Measurements from ENCODE around the gene CDH10. TPM values are rescaled to one million over a fixed set of nuclear protein-coding genes. Genes with fewer than 3 reads are reported as not detected.

CDH10 gene
- total RNA-seq, 2 experiments from 2014 or later, result not detected

DNA sequence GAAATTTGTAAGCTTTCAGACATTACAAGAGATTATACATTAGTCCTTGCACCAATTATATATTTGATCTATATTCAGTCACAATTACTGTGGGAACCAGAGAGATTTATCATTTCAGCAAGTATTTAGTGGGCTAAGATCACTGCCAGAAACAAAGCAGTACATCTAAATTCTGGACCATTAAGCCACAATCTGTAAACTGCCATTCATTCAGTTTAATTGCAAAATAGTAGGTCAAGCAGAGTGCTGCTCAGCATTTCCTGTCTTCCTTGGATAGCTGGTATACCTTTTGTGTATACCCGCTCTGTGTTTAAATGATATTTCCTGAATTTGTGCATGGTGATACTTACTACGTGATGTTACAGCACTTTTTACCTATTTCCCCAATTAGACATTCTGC, 42.6 kb downstream of the CDH10 start:
- Histone ChIP-seq H3K4me1 (ENCODE audit: insufficient read depth, low read length, poor library complexity, severe bottlenecking) (no peaks in the 10 kb centered on the region), H3K27ac (ENCODE audit: low read depth, low read length, poor library complexity, severe bottlenecking) (no peak overlapping the region), H3K9me3 (ENCODE audit: low read length) (no peaks in the 10 kb centered on the region), H3K36me3 (ENCODE audit: insufficient read depth, low read length) (no peaks in the 10 kb centered on the region), H2AFZ (ENCODE audit: low read length) (no peak overlapping the region), H3K4me3 (ENCODE audit: low read depth, low read length, poor library complexity, severe bottlenecking) (no peak overlapping the region), H4K20me1 (ENCODE audit: insufficient read depth, low read length) (no peaks in the 10 kb centered on the region), H3K9me2 (ENCODE audit: insufficient read depth, low read length) (no peaks in the 10 kb centered on the region), H3K79me2 (ENCODE audit: insufficient read depth, low read depth, low read length) (no peaks in the 10 kb centered on the region), H3K4me2 (ENCODE audit: low read length) (no peak overlapping the region)
- no peak for DNase-seq (ENCODE audit: low spot score)
- POLR2A ChIA-PET, result no interaction called here
- TF ChIP-seq EZH2phosphoT487 (IDR thresholded peaks at IDR 0.05; ENCODE audit: borderline replicate concordance, low read depth, low read length), result no peak
- TF ChIP-seq, protein P1, sequence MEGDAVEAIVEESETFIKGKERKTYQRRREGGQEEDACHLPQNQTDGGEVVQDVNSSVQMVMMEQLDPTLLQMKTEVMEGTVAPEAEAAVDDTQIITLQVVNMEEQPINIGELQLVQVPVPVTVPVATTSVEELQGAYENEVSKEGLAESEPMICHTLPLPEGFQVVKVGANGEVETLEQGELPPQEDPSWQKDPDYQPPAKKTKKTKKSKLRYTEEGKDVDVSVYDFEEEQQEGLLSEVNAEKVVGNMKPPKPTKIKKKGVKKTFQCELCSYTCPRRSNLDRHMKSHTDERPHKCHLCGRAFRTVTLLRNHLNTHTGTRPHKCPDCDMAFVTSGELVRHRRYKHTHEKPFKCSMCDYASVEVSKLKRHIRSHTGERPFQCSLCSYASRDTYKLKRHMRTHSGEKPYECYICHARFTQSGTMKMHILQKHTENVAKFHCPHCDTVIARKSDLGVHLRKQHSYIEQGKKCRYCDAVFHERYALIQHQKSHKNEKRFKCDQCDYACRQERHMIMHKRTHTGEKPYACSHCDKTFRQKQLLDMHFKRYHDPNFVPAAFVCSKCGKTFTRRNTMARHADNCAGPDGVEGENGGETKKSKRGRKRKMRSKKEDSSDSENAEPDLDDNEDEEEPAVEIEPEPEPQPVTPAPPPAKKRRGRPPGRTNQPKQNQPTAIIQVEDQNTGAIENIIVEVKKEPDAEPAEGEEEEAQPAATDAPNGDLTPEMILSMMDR (conservative IDR thresholded peaks at IDR 0.05; ENCODE audit: low read length), result no peak
- intact Hi-C loops (cut with micrococcal nuclease; ENCODE audit: unreplicated experiment), result no loop called here
- BruUV-seq (replicated peaks), result no TSS peak
- CTCF ChIA-PET (ENCODE audit: unreplicated experiment), result no interaction called here

DNA sequence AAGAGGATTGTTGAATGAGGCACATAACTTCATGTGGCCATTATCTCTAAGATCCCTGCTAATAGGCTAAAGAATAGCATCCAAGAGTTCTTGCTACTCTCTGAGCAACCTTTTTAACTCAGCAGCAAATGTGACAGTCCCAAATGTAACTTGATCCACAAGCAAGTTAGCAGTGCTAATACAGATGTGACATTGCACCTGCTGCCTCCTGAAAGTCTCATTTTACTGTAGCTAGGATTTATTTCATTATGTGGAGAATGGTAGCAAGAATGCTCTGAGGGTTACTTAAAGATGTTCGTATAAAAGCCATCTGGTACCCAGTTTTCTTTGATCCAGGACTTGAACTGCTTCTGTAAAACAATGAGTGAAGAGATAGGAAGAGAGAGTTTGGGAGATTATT, 45.8 kb downstream of the CDH10 start:
- no peak overlapping the region for H2AFZ ChIP-seq (ENCODE audit: low read length)
- TF ChIP-seq, protein P1 (conservative IDR thresholded peaks at IDR 0.05; ENCODE audit: low read length), result no peak
- TF ChIP-seq EZH2phosphoT487 (IDR thresholded peaks at IDR 0.05; ENCODE audit: borderline replicate concordance, low read depth, low read length), result no peak
- no peak overlapping the region for H3K4me3 ChIP-seq (ENCODE audit: low read depth, low read length, poor library complexity, severe bottlenecking)
- H3K4me1 ChIP-seq (ENCODE audit: insufficient read depth, low read length, poor library complexity, severe bottlenecking), result no peaks in the 10 kb centered on the region
- H3K9me2 ChIP-seq (ENCODE audit: insufficient read depth, low read length), result no peaks in the 10 kb centered on the region
- DNase-seq (ENCODE audit: low spot score), result no peak
- no peaks in the 10 kb centered on the region for H3K36me3 ChIP-seq (ENCODE audit: insufficient read depth, low read length)
- POLR2A ChIA-PET, result interaction anchor here (0.7 kb wide), 1 partner anchor 141 kb away, joined by 3 read pairs; no protein-coding TSS in a partner anchor
- no TSS peak for BruUV-seq (replicated peaks)
- H3K4me2 ChIP-seq (ENCODE audit: low read length), result no peak overlapping the region
- H3K9me3 ChIP-seq (ENCODE audit: low read length), result no peaks in the 10 kb centered on the region
- intact Hi-C loops (cut with micrococcal nuclease; ENCODE audit: unreplicated experiment), result no loop called here
- CTCF ChIA-PET (ENCODE audit: unreplicated experiment), result no interaction called here
- H3K27ac ChIP-seq (ENCODE audit: low read depth, low read length, poor library complexity, severe bottlenecking), result no peak overlapping the region
- no peaks in the 10 kb centered on the region for H4K20me1 ChIP-seq (ENCODE audit: insufficient read depth, low read length)
- no peaks in the 10 kb centered on the region for H3K79me2 ChIP-seq (ENCODE audit: insufficient read depth, low read depth, low read length)

DNA sequence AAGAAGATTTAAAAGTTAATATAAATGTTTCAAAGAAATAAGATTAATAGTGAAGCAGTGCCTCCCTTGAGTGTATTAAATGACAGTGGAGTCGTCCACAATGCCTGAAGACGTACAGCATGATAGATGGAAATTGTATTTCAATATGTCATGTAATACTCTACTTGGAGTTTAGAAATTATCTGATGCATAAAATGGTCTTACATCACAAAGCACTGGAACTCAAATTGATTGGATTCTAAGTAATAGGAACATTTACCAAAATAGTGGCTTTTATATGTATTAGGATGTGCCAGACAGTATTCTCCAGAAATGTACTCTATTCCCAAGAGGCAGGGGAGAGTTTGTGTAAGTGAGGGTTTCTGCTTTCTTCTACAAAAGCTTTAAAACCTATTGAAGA, 49.4 kb downstream of the CDH10 start:
- POLR2A ChIA-PET, result no interaction called here
- intact Hi-C loops (cut with micrococcal nuclease; ENCODE audit: unreplicated experiment), result no loop called here

More for the DNA sequence above, 49.4 kb downstream of the CDH10 start:
- no peak for TF ChIP-seq EZH2phosphoT487 (IDR thresholded peaks at IDR 0.05; ENCODE audit: borderline replicate concordance, low read depth, low read length)
- TF ChIP-seq, protein P1 (conservative IDR thresholded peaks at IDR 0.05; ENCODE audit: low read length), result no peak
- no peaks in the 10 kb centered on the region for H3K9me3 ChIP-seq (ENCODE audit: low read length)
- H4K20me1 ChIP-seq (ENCODE audit: insufficient read depth, low read length), result no peaks in the 10 kb centered on the region
- no peak overlapping the region for H2AFZ ChIP-seq (ENCODE audit: low read length)
- H3K4me2 ChIP-seq (ENCODE audit: low read length), result no peak overlapping the region
- no peaks in the 10 kb centered on the region for H3K36me3 ChIP-seq (ENCODE audit: insufficient read depth, low read length)
- H3K79me2 ChIP-seq (ENCODE audit: insufficient read depth, low read depth, low read length), result no peaks in the 10 kb centered on the region
- H3K27ac ChIP-seq (ENCODE audit: low read depth, low read length, poor library complexity, severe bottlenecking), result no peak overlapping the region
- CTCF ChIA-PET (ENCODE audit: unreplicated experiment), result no interaction called here
- no peak for DNase-seq (ENCODE audit: low spot score)
- H3K4me1 ChIP-seq (ENCODE audit: insufficient read depth, low read length, poor library complexity, severe bottlenecking), result no peaks in the 10 kb centered on the region
- no peak overlapping the region for H3K4me3 ChIP-seq (ENCODE audit: low read depth, low read length, poor library complexity, severe bottlenecking)
- BruUV-seq (replicated peaks), result no TSS peak
- no peaks in the 10 kb centered on the region for H3K9me2 ChIP-seq (ENCODE audit: insufficient read depth, low read length)
